ENCODE results near the gene GPR84.
"Not testable (repeated sequence)": the region's sequence is repeated elsewhere in the genome, so short reads cannot be mapped to it uniquely, and the experiment has no call there.

Gene GPR84

GRCh38 chr12:54355104-54355815, 9.0 kb downstream of the GPR84 start:
- DNase-seq (ENCODE audit: low spot score), result no peak

- not testable (repeated sequence) for DNase-seq (ENCODE audit: low spot score)
These were observed 10.0 kb downstream of the GPR84 start for GRCh38 chr12:54354271-54354670.

GRCh38 chr12:54352891-54353874, 11.1 kb downstream of the GPR84 start:
- no peak for DNase-seq (ENCODE audit: low spot score)

GRCh38 chr12:54352022-54352531, 12.2 kb downstream of the GPR84 start:
- peak; percentile 76 for DNase-seq (ENCODE audit: low spot score)

GRCh38 chr12:54351341-54351740, 12.9 kb downstream of the GPR84 start:
- DNase-seq (ENCODE audit: low spot score), result no peak

- DNase-seq (ENCODE audit: low spot score), result no peak
These were observed 13.5 kb downstream of the GPR84 start for GRCh38 chr12:54350743-54351142.

GRCh38 chr12:54349679-54350078, 14.6 kb downstream of the GPR84 start:
- DNase-seq (ENCODE audit: low spot score), result no peak

GRCh38 chr12:54349036-54349435, 15.2 kb downstream of the GPR84 start:
- DNase-seq (ENCODE audit: low spot score), result no peak

GRCh38 chr12:54341378-54342300, 22.6 kb downstream of the GPR84 start:
- DNase-seq (ENCODE audit: low spot score), result peak; percentile 76

GRCh38 chr12:54340846-54341245, 23.4 kb downstream of the GPR84 start:
- no peak for DNase-seq (ENCODE audit: low spot score)

- no peak for DNase-seq (ENCODE audit: low spot score)
These were observed 25.5 kb downstream of the GPR84 start for GRCh38 chr12:54338698-54339296.

- no peak for DNase-seq (ENCODE audit: low spot score)
These were observed 26.2 kb downstream of the GPR84 start for GRCh38 chr12:54337854-54338650.

GRCh38 chr12:54337280-54337842, 26.9 kb downstream of the GPR84 start:
- DNase-seq (ENCODE audit: low spot score), result no peak

GRCh38 chr12:54333420-54334034, 30.8 kb downstream of the GPR84 start:
- no peak for DNase-seq (ENCODE audit: low spot score)

GRCh38 chr12:54331461-54331860, 32.8 kb downstream of the GPR84 start:
- no peak for DNase-seq (ENCODE audit: low spot score)

- DNase-seq (ENCODE audit: low spot score), result no peak
These were observed 33.8 kb downstream of the GPR84 start for GRCh38 chr12:54330442-54330841.

GRCh38 chr12:54329759-54330158, 34.5 kb downstream of the GPR84 start:
- DNase-seq (ENCODE audit: low spot score), result peak; percentile 52

- no peak for DNase-seq (ENCODE audit: low spot score)
These were observed 35.5 kb downstream of the GPR84 start for GRCh38 chr12:54328595-54329337.

Data from D341Med (cell line).